NCI-H128 (cell line): ENCODE results near the gene PWWP2B.

Source experiments
- DNase-seq: peaks from one replicate; lab custom pipeline; 2025; ENCODE audit not compliant: unreplicated experiment; lab: John Stamatoyannopoulos, UW

Gene PWWP2B

DNA sequence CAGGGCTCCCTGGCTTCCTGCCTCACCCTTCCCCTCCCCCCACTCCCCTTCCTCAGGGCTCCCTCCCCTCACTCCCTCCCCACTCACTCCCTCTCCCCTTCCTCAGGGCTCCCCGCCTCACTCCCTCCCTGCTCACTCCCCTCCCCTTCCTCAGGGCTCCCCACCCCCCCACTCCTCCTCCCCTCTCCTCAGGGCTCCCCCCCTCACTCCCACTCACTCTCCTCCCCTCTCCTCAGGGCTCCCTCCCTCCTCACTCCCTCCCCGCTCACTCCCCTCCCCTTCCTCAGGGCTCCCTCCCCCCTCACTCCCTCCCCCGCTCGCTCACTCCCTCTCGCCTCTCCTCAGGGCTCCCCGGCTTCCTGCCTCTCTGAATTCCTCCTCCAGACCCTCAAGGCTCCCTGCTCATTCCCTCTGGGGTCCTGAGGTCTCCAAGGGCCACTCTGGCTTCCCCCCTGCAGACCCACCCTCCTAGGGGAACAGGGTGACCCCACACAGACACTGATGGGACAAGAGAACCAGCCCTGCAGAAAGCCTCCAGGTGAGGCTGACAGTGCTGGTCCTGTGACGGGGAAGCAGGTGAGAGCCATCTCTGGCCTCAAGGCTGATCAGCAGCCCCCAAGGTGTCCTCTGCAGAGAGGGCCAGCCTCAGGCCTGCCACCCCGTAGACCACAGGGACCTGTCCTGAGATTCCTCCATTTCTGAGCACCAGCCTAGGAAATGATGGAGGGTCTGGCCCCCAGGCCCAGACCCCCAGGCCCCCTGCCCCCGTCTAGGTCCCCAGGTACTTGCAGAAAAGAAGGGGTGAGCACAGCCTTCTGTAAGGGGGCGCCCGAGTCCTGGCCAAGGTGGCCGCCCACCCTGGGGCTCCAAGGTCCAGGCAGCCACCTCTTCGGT, 47.2 kb downstream of the PWWP2B start:
- no peak for DNase-seq

DNA sequence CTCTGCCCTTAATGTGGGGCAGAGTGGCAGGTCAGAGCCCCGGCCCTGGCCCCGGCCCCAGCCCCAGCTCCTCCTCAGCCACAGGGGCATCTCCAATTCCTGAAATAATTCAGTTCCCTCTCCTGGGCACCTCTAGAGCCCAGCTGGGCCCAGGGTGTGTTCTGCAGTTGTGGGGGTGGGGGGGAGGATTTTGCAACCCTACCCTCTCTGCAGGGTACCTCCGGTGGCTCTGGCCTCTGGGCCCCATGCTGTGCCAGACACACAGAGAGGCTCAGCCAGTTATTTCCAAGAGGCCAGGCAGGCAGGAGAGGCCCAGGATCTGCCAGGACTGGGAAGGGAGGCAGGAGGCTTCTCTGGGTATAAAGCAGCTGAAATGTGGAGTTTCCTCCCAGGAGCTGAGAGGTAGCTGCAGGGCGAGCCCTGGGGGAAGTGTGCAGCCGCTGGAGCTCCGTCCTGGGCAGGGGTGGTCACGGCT, 47.9 kb downstream of the PWWP2B start:
- no peak for DNase-seq

DNA sequence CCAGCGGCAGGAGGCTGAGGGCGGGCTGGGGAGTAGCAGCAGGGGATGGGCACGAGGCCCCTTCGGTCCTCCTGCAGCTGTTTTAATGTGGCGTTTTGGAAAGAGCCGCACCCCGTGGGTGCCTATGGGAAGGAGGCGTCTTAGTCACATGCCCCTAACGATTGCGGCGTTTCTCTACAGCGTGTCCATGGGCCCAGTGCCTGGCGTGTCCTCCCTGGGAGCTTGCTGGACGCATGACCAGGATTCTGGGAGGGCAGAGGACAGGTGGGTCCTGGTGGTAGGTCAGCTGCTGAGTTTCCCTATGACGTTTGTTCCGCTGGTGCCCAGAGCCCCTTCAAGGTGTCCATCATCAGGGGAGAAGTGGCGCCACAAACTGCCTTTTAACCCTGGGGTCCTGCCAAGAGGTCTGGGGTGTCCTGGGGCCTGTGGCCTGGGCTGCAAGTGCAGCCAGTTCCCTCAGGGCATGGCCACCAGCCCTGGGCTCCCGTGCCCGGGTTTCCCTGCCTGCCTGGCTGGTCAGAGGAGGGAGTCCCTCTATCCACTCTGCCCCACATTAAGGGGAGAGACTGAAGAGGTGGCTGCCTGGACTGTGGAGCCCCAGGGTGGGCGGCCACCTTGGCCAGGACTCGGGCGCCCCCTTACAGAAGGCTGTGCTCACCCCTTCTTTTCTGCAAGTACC, 48.7 kb downstream of the PWWP2B start:
- no peak for DNase-seq

DNA sequence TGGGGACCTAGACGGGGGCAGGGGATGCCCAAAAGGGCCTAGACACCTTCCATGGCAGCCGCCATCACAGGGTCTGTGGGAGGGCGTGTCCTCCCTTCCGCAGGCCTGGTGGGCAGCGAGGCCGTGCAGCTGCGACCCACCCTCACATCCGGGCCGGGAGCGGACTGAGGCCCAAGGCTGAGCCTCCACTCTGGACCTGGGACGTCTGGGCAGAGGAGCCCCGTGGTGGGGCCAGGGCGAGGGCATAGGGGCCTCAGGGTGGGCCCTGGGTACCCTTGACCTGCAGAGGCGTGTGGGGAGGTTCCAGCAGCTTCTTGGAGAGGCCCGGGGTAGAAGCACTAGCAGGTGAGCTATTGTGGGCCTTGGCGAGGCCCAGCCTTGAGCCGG, 49.2 kb downstream of the PWWP2B start:
- DNase-seq = no peak

DNA sequence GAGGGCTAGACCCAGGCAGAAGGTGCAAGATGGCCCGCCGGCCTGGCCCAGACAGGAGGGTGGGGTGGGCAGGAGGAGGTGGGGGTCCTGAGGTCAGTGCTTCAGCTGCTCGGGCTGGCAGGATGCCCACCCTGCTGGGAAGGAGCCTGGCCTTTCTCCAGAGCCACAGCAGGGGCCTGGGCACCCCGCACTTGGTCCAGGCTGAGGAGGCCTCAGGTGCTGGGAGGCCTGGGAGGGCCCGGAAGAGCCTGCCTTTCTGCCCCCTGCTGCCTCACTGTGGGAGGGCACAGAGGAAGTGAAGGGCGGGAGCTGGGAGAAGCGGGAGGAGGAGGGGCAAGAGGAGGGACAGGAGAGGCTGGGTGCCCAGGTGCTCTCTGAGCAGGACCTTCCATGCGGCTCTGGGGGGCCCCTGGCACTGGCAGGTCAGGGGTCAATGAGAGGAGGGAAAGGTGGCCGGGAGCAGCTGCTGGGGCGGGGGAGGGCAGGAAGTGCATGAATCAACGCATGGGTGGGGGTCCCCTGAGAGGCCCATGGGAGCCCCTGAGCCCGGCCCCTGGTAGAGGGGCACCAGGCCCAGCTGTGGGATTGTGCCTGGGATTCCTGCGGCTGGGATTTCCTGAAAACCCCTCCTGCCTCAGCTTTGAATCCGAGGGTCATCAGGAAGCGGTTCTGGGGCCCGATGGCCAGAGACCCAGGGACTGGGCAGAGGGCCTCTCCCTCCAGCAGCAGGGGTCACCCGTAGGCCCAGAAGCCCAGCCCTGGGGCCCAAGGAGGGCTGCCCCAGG, 49.9 kb downstream of the PWWP2B start:
- DNase-seq = no peak

DNA sequence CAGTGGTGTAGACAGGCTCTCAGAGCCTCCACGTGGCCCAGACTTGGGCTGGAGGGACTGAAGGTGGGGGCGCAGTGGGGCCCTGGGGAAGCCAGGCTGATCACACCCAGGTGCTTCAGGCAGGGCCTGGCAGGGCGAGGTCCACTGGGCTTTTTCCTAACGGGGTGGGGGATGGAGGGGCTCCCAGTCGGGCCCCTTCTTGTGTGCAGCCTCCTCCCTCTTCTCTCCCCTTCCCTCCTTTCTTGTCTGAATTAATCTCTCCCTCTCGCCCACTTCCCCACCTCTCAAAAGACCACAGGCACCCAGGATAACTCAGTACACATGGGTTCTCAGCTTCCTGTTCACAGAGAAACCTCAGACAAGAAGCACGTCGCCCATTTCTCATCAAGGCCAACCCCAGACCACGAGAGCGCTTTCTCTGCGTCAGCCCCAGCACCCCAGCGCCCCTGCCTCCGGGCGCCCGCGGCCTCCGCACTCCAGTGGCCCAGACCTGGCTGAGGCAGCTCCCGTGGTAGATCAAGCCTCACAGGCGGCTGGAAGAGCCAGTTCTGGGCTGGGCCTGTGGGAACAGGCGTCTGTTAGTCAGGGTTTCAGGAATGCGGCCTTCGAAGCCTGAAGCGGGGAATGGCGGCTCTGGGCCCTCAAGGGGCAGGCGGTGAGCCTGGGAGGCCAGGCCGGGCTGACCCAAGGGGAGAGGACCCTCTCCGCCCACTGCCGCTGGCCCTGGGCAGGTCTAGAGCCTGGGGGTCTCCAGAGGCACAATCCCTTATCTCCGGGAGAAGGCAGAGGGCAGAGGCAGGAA, 50.6 kb downstream of the PWWP2B start:
- no peak for DNase-seq

DNA sequence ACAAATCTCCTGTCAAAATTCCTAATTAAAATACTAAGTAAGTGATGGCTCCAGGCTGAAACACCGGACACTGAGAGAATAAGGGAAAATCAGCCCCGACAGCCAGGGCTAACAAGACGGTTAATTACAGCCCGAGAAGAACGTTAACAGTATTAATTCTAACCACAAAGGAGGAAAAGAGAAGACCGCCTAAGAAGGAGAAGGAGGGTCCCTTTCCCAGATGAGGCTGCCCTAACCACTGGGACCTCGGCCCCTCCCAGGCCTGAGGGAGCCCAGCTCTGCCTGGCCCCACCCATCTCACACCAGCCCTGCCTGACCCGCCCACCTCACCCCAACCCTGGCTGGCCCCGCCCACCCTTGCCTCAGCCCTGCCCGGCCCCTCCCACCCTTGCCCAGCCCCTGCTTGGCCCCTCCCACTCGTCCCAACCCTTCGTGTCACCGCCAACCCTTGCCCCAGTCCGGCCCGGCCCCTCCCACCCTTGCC, 51.3 kb downstream of the PWWP2B start:
- no peak for DNase-seq

DNA sequence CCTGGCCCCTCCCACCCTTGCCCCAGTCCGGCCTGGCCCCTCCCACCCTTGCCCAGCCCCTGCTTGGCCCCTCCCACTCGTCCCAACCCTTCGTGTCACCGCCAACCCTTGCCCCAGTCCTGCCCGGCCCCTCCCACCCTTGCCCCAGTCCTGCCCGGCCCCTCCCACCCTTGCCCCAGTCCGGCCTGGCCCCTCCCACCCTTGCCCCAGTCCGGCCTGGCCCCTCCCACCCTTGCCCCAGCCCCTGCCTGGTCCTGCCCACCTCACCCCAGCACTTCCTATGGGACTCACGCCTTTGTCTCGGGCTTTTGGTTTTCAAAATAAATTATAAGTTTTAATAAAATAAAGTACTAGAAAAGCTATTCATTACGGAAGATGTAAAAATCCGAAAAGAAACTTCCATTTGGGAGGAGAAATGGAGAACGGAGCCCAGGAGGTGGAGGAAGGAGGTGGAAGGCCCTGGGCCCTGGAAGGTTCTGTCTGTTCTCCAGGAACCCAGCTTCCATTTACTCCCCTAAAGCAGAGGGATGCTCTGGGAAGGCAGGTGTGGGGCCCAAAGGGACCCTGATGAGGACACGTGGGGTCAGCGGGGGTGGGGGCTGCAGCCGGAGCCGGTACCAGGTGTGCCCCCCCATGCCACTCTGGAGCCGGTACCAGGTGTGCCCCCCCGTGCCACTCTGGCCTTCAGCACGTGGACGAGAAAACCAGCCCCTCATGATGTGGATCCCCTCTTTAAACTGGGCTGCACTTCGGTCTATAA, 52.2 kb downstream of the PWWP2B start:
- no peak for DNase-seq

DNA sequence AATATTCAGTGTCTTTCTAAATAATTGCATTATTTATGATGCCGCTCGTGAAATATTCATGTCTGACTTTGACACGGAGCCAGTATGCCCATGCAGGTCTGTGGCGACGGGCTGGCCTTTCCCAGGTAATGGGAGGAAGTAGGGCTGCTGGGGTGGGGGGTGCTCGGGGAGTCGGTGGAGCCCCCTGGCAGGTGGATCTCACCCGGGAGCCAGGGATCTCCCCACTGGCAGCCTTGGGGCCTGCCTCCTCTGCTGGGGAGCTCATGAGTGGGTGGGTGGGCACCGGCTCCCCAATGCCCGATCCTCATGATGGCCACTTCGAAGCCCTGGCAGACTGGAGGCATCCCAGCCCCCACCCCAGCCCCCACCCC, 52.8 kb downstream of the PWWP2B start:
- DNase-seq = no peak

DNA sequence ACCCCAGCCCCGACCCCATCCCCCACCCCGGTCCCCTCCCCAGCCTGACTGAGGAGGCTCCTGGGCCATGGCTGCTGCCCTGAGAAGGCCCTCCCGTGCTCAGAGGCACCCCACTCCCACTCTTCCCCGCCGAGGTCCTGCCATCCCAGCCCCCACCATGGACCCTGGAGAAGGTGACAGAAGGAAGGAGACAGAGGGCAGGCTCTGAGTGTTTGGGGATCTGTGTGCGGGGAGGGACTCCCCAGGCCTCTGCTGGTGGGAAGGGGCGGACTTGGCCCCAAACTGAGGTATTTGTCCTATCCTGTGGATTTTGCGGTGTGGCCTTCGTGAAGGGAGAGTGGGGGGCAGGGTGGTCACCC, 53.4 kb downstream of the PWWP2B start:
- DNase-seq = no peak

DNA sequence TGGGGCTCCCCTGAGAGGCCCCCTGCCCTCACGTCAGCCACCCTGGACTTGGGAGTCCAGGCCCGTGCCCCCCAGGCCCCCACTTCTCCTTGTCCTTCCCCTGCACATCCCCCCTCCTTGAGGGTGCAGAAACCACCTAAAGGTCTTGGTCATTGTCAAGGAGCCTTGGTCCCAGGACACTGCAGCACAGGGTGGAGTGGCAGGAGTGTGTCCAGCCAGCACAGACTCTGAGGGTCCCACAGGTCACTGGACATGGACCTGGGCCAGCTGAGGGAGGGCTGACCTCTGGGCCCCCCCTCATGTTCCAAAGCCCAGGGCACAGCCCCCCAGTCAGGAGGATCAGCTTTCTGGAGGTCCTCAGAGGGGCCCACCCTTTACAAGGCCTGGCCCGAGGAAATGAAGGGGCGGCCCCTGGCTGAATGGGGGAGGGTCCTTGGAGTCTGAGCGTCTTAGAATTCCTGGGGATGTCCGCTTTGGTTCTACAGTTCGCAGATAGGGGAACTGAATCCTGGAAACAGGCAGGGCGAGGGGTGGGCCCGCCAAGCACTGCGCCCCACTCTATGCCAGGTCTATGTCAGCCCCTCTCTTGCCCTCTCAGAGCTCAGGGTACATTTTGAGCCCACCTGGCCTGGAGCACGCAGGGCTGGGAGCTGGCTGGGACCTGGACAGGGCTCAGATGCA, 54.0 kb downstream of the PWWP2B start:
- DNase-seq = no peak

DNA sequence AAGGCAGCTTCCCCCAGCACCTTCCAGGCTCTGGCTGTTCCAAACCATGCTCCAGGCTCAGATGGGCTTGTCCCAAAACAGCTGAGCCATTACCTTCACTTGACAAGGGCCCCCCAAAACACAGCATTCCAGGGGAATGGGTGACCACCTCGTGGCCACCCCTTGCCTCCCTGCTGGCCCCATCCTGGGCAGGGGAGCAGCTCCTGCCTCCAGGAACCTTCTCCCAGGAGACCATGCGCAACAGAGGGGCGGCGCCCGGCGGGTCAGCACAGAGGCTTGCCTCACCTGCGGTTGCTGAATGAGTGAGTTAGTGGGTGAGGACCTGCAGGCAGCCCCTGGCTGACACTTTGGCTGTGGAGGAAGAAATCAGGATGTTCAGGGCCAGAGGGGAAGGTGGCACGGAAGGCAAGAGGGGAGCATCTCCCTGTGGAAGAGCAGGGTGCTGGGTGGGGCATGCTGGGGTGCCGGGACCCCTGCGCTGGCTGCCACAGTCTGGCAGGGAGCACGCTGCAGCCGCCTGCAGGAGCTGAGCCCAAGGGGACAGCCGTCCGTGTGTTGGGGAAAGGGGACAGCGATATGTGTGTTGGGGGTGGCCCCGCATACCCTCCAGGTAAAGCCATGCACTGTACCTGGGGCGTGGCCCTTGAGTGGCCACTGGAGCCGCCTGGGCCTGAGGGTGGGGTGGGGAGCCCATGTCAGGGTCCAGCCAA, 54.7 kb downstream of the PWWP2B start:
- DNase-seq = no peak

DNA sequence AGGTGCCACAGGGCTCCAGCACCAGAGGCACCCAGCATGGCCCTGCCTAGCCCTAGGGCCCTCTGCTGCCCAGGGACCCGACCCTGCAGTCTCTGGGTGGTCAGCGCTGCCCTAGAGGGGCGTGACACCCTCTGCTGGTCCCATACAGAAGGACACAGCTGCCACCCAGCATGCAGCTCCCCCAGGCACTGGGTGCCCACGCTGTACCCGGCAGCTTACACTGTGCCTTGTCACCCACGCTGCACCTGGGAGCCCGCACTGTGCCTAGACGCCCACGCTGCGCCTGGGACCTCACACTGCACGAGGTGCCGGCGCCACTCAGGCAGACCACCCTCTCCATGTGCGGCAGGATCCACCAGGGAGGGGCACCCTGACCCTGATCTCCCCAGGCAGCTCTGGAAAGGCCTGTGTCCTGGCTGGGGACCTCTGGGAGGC, 55.2 kb downstream of the PWWP2B start:
- no peak for DNase-seq

DNA sequence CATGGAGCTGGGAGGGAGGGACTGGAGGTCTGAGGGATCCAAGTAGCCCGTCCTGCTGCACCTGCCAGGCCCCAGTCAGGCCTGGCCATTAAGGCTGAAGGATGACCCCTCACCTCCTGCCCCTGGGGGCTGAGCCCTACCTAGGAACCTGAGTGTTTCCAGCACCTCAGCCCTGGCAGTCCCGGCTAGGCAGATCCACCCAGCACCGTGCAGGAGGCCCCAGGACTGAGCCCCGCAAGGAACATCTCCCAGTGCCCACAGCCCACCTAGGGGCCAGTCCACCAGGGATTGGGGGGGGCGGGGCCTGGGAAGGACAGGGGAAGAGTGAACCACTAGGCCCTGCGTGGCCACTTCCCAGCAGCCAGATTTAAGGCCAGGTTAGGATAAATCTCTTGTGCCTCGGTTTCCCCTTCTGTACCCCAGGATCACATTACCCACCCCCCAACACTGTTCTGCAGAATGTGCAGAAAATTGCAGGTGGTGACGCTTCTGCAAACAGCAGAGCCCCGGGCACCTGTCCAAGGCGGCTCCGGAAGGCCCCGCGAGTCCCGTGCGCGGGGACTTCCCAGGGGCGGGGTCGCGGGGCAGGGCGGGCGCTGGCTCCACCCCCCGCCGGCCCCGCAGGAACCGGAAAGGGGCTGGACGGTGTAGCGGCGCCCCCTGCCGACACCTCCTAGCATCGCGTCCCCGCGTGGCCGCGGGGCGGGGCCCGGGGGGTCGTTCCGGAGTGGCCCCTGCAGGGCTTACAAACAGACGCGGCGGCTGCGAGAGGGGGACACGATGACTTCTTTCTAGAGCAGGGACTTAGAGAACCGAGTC, 55.9 kb downstream of the PWWP2B start:
- DNase-seq = peak; percentile 30

DNA sequence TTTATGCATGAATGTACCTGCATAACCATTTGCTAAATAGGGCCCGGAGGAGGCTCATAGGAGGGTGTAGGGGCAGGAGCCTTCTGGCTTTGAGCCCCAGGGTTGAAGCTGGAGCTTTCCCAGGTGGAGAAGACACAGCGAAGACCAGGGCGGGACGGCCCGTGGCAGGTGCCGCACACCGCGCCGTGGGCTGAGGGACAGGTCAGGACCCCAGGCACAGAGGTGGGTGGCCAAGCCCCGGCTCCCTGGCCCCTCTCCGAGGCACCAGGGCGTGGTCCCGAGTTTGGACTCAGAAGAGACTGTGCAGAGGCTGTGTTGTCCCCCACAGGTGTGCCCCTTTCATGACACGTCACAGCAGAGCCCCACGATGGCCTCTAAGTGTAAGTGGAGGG, 56.5 kb downstream of the PWWP2B start:
- DNase-seq = no peak

DNA sequence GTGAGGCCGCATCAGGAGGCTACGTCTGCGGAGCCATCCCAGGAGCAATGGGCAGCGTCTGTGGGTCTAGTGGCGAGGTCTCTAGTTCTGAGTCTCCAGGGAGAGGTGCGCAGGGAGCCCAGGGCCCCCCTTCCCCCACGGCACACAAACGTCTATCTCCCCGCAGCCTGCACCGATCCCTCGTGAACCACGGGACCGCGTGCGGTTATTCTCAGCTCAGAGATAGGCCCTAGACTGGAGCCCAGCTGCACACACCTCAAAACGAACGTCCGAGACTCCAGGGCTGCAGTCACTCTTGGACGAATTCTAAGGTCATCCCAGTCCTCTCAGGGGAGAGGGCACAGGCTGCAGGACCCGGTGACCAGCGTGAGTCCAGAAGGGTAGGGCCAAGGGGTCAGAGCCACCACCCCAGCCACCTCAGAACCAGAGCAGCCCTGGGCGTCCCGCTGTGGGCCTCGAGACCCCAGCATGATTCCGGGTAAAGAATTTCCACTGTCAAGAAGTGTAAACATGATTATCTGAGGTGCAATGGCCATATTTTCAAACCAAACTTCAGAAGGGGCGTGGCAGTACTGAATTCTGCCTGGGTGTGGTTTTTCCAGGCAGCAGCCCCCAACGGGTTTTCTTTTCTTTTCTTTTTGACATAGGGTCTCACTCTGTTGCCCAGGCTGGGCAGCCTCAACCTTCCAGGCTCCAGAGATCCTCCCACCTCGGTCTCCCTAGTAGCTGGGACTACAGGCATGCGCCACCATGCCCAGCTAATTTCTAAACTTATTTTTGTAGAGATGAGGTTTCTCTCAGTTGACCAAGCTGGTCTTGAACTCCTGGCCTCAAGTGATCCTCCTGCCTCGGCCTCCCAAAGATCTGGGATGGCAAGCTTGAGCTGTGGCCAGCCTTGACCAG, 57.5 kb downstream of the PWWP2B start:
- no peak for DNase-seq

DNA sequence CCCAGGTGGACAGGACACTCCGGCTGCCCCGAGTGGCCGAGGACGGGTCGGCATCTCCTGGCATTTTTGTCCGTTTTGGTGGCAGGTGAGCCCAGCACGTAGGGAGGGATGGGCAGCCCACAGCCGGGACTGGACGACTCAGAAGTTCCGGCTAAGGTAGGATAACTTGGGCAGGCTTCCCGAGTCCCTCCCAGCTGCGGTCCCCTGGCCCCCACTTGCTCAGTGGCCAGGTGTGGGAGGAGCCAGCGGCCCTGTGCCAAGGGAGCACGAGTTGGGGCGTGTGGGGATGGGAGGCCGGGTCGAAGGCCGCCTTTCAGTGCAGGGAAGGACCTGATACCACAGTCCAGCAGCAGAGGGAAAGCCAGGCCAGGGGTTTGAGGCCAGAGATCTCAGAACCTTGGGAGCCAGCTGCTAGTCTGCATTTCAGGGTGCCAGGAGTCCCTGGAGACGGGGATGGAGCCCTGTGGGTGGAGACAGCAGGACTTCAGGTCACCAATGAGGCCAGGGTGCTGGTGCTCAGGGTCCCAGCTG, 58.5 kb downstream of the PWWP2B start:
- no peak for DNase-seq
